Kidney glomerular epithelial cell (primary cell): ENCODE measurements around the gene CFAP46.

Source experiments
- DNase-seq: peaks from one replicate; lab custom pipeline; 2025; lab: John Stamatoyannopoulos, UW

CFAP46 gene

DNA sequence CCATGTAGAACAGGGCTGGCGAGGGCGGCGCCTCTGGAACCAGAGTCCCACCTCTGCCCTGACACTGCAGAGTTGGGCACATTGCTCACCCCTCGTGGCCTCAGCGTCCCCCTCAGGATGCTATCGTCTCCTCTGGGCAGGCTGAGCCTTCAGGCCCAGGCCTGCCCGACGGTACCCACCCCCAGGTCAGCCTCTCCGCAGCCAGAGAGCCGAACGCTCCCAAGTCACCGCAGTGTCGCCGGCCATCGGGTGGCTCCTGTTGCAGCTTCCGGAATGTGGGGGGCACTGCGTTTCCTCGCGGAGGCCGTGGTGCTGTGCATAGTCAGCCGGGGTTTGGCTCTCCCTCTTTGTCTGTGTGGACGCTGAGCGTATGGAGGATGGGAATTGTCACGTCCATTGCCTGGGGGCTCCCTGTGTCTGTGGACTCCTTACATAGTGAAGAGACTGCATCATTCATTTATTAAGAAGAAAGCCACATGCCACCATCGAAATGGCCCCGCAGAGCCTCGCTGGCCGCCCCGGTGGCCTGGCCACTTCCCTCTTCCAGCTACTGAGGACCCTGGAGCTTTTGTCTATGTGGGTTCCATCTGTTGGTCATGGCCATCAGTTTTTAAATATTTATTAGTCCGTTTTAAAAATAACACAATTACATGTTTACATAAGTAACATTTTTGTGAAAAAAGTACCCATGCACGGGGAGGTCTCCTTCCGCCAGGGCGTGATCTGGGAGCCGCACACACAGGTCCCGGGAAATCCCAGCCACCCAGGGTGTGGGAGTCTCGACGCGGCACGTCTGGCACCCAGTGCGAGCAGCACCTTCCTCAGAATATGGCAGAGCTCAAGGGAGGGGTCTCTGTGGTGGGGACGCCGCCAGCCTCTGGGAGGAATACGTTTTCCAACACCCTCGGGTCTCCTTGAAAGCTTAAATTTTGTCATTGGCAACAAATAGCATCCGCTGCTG, 172.0 kb downstream of the CFAP46 start:
- DNase-seq: no peak

DNA sequence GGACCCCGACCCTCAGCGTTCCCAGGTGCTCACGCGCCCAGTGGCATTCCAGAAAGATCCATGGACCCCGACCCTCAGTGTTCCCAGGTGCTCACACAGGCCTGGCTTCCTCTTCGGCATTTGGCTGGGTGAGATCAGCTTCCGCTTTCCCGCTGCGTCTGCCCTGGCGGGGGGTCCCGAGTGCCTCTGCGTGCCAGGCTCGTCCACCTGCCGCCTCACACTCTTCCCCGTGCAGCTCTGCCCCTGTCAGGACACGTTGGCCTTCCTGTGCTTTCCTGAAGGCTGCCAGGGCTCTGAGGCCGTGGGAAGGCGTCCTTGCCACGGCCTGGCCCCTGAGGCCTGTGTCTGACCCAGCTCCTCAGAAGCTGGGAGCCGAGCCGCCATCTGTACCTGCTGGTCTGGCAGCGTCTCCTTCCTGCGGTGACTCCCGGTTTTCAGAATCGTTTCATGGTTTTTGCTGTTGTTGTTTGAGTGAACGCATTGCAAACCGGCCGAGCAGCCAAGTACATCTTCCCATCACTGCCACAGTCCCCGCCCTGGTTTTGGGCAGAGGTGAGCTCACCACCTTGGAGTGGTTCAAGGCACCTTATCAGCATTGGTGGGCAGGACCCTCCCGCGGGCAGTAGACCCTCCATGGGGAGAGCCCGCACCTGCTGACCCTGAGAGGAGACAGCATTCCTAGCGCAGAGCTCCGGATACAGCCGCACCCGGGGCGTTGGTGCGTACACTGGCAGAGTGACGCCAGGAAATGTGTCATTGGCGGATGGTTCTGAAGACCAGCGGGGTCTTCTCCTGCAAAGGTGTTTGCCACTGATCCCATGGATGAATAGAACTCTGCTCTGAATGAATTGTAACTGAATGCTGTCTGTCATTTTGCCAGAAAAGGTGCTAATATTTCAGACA, 173.8 kb downstream of the CFAP46 start:
- no peak for DNase-seq

DNA sequence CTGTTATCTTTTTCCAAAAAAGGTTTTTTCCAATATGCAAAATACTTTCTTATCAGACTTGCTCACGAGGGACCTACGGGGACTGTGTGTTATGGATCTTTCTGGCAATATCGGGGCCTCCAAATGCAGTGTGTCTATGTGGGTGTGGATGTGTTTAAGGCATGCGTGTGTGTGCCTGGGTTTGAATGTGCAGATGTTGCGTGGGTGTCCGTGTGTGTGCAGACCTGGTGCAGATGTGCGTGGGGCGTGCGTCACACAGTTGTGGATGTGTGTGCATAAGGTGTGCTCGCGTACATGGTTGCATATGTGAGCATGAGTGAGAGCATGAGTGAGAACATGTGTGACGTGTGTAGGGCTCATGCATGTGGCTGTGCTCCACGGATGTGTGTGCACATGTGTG, 176.1 kb downstream of the CFAP46 start:
- DNase-seq: no peak

DNA sequence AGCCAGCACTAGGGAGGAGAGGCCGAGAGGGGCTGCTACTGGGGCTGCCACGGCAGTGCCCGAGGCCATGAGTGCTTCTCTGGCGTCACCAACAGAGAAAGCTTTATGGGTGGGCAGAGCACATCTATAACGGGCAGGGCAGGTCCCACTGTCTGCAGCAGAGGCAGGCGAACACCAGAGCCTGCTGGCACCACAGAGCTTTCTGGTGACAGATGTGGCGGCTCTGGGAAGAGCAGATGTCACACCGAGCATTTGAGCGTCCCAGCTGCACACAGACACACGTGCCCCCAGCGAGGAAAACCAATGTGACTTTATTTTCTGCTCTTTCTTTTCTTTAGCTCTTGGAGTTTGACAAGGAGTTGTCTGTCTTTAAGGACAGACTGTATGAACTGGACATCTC, 176.9 kb downstream of the CFAP46 start:
- no peak for DNase-seq

DNA sequence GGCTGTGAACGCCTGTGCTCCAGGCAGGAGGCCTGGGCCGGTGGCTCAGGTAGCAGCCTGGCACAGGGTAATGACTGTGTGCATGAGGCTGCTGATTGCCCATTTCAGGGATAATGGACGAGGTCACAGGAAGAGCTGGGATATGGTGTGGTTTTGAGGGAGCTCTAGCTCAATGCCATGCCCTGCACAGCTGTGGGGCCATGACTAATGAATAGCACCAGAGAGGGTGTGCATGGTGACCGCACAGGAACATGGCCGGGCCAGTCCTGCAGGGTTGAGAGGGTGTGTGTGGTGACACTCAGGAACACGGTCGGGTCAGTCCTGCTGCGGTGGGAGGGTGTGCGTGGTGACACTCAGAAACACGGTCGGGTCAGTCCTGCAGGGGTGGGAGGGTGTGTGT, 178.3 kb downstream of the CFAP46 start:
- no peak for DNase-seq

DNA sequence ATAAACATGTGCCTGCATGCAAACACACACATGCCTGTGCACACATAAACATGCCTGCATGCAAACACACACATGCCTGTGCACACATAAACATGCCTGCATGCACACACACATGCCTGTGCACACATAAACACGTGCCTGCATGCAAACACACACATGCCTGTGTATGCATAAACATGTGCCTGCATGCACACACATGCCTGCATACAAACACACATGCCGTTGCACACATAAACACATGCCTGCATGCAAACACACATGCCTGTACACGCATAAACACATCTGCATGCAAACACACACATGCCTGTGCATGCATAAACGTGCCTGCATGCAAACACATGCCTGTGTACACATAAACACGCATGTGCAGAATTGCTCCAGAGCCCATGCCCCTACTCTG, 178.8 kb downstream of the CFAP46 start:
- no peak for DNase-seq

DNA sequence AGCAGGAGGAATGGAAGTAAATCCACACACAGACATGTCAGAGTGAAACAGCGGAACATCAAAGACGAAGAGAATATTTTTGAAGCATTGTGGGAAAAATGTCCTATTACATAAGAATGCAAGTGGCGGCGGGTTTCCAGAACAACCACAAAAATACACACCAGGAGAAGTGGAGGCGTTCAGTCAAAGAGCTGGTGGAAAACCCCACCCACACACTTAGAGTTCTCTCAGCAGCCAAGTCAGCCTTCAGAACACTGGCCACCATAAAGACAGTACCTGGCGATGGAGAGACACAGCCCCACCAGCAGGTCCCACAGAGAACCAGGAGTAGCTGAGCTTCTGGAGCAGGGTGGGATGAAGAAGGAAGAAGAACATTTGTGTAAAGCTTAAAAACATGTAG, 180.1 kb downstream of the CFAP46 start:
- DNase-seq: no peak

DNA sequence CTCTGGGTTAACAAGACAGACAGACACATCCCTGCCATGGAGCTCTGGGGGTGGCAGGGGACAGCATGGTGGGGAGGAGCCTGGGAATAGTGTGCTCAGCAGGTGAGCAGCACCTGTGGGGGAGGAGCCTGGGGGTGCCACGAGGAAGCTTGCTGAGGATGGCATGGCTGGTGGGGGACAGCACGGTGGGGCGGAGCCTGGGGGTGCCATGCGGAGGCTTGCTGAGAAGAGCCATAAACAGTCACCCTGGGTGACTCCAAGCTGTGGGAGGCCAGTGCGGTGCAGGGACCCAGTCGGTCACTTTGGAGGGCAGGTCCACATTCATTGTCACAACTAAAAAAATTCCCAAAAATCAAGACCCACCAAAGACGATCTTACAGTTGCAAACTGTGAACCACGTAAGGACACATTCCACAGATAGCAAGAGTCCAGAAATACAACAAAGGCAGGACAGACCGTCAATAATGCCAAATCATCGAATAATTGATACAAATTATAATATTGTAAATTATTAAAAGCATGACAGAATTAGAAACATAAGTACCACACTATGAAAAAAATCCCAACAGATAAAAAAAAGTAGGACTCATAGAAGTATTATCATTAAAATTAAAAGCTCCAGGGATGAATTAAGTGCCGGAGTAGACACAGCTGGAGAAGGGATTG, 180.8 kb downstream of the CFAP46 start:
- DNase-seq: no peak

DNA sequence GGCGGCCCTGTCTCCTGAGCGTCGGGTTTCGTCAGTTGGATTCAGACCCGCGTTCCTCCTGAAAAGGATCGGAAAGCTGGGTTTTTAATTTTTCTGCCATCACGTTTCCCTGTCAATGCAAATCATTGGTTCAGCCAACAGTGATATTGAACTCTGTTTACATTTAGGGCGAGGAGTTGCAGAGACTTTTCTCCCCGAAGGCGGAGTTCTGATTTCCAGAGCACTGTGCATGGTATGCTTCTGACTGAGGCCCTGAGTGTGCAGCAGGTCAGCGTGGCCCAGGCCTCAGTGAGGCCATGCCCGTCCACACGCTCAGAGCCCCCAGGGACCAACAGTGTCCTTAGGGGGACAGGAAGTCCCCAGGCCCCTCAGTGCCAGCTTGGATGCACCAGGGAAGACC, 183.5 kb downstream of the CFAP46 start:
- DNase-seq: no peak
